Measurements from ENCODE around the gene WNT2B. TPM values are rescaled to one million over a fixed set of nuclear protein-coding genes. Genes with fewer than 3 reads are reported as not detected.

WNT2B gene
- total and polyA plus RNA-seq, 2 donors (not counting 1 experiment from before 2014, with no cell fraction given) = 0.54 to 5.2 TPM

DNA sequence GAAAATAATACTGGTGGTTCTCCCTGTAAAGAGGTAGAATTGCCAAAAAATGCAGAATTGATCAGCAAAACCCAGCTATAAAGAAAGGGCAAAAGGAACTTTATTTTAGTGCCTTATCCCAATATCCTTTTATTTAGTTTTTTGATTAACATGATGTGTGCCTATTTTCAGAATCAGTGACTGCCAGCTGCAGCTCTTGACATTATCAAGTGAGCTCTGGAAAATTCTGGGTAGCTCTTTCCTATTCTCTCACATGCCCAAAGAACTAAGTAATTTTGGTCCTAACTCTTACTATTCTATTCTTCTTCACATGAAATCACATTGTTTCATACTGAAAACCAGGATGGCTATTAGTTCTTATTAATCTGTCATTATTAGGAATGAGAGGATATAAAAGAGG lies 22.1 kb downstream of the WNT2B start:
- Histone ChIP-seq H3K79me2 (ENCODE audit: control insufficient read depth, insufficient read depth, low read length) (no peaks in the 10 kb centered on the region), H3K4me2 (replicated peaks; ENCODE audit: low read depth, low read length, poor library complexity, severe bottlenecking) (no peak overlapping the region), H3K9me3 (ENCODE audit: control extremely low read depth in 1 of 3, control insufficient read depth in 2 of 3, insufficient read depth in 1 of 3, low read length in 2 of 3) (no peaks in the 10 kb centered on the region), H3K4me3 (ENCODE audit: control extremely low read depth in 1 of 5, extremely low read depth in 1 of 5, insufficient read depth in 1 of 5, low read depth in 2 of 5, low read length in 4 of 5) (no peak overlapping the region), H3K27ac (ENCODE audit: low read length in 2 of 2) (no peak overlapping the region), H3K4me1 (ENCODE audit: control insufficient read depth in 2 of 2, insufficient read depth in 2 of 2, low read length in 2 of 2) (no peaks in the 10 kb centered on the region), H3K27me3 (replicated peaks in 1 of 4; ENCODE audit: control extremely low read depth in 1 of 4, control insufficient read depth in 3 of 4, insufficient read depth in 4 of 4, low read length in 3 of 4) (no peaks in the 10 kb centered on the region), H3K36me3 (replicated peaks in 1 of 2; ENCODE audit: control extremely low read depth in 1 of 2, control insufficient read depth in 1 of 2, extremely low read depth in 1 of 2, insufficient read depth in 2 of 2, low read length in 1 of 2) (peaks cover 0 to 4% of the 10 kb centered on the region in 2 experiments), H4K20me1 (ENCODE audit: control insufficient read depth, insufficient read depth, low read length, poor library complexity, severe bottlenecking) (no peaks in the 10 kb centered on the region), H3K9ac (ENCODE audit: low read length) (no peak overlapping the region), H2AFZ (ENCODE audit: insufficient read depth, low read depth, low read length, poor library complexity, severe bottlenecking) (no peak overlapping the region)
- no peaks in the 10 kb centered on the region for H3K4me1 Mint-ChIP-seq
- ATAC-seq (ENCODE audit: low read depth) = no peak
- no peak overlapping the region for H3K27ac Mint-ChIP-seq
- H3K27me3 Mint-ChIP-seq = no peaks in the 10 kb centered on the region
- DNase-seq = no peak
- CTCF ChIA-PET = interaction anchor here (0.8 kb wide), 1 partner anchor 9 kb away, joined by 3 read pairs; no protein-coding TSS in a partner anchor
- no peaks in the 10 kb centered on the region for H3K9me3 Mint-ChIP-seq (ENCODE audit: insufficient read depth)
- intact Hi-C loops (cut with micrococcal nuclease) = no loop called here
- no peak overlapping the region for H3K4me3 Mint-ChIP-seq
- no peak for TF ChIP-seq EZH2 (IDR thresholded peaks at IDR 0.05; ENCODE audit: borderline replicate concordance, insufficient read depth, low read depth, low read length, poor library complexity, severe bottlenecking)
- TF ChIP-seq, protein P1, sequence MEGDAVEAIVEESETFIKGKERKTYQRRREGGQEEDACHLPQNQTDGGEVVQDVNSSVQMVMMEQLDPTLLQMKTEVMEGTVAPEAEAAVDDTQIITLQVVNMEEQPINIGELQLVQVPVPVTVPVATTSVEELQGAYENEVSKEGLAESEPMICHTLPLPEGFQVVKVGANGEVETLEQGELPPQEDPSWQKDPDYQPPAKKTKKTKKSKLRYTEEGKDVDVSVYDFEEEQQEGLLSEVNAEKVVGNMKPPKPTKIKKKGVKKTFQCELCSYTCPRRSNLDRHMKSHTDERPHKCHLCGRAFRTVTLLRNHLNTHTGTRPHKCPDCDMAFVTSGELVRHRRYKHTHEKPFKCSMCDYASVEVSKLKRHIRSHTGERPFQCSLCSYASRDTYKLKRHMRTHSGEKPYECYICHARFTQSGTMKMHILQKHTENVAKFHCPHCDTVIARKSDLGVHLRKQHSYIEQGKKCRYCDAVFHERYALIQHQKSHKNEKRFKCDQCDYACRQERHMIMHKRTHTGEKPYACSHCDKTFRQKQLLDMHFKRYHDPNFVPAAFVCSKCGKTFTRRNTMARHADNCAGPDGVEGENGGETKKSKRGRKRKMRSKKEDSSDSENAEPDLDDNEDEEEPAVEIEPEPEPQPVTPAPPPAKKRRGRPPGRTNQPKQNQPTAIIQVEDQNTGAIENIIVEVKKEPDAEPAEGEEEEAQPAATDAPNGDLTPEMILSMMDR (IDR thresholded peaks at IDR 0.05) = no peak
- POLR2A ChIA-PET = no interaction called here

DNA sequence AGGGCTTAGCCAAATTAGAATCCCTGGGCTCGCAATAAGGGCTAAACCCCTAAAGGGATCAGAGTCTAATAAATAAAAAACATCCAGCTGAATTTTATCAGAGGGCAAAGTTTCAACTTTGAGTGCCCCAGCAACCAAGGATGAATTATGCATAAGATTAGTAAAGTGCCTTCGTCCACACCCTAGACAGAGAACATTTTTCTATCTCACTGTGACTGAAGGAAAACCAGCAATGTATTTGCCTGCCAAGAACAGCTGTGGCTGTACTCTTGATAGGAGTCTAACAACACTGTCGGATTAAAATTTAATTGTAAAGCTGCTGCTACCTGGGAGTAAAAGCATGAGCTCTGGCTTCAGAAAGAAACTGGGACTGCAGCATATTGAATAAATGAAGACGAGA lies 23.3 kb downstream of the WNT2B start:
- Mint-ChIP-seq H3K9me3 (ENCODE audit: insufficient read depth) (no peaks in the 10 kb centered on the region), H3K4me3 (no peak overlapping the region), H3K27me3 (no peaks in the 10 kb centered on the region), H3K4me1 (no peaks in the 10 kb centered on the region), H3K27ac (no peak overlapping the region)
- TF ChIP-seq EZH2 (IDR thresholded peaks at IDR 0.05; ENCODE audit: borderline replicate concordance, insufficient read depth, low read depth, low read length, poor library complexity, severe bottlenecking) = no peak
- TF ChIP-seq, protein P1 (IDR thresholded peaks at IDR 0.05) = no peak
- no peak overlapping the region for H3K27ac ChIP-seq (ENCODE audit: low read length in 2 of 2)
- H2AFZ ChIP-seq (ENCODE audit: insufficient read depth, low read depth, low read length, poor library complexity, severe bottlenecking) = no peak overlapping the region
- WGBS (ENCODE audit: insufficient coverage) = 100% methylated on average over 2 of the region's 4 CpGs
- ATAC-seq (ENCODE audit: low read depth) (no peak), DNase-seq (no peak)
- H4K20me1 ChIP-seq (ENCODE audit: control insufficient read depth, insufficient read depth, low read length, poor library complexity, severe bottlenecking) = no peaks in the 10 kb centered on the region
- no peaks in the 10 kb centered on the region for H3K27me3 ChIP-seq (replicated peaks in 1 of 4; ENCODE audit: control extremely low read depth in 1 of 4, control insufficient read depth in 3 of 4, insufficient read depth in 4 of 4, low read length in 3 of 4)
- H3K4me2 ChIP-seq (replicated peaks; ENCODE audit: low read depth, low read length, poor library complexity, severe bottlenecking) = no peak overlapping the region
- H3K36me3 ChIP-seq (replicated peaks in 1 of 2; ENCODE audit: control extremely low read depth in 1 of 2, control insufficient read depth in 1 of 2, extremely low read depth in 1 of 2, insufficient read depth in 2 of 2, low read length in 1 of 2) = peaks cover 0 to 4% of the 10 kb centered on the region in 2 experiments
- CTCF ChIA-PET = no interaction called here
- no peaks in the 10 kb centered on the region for H3K4me1 ChIP-seq (ENCODE audit: control insufficient read depth in 2 of 2, insufficient read depth in 2 of 2, low read length in 2 of 2)
- POLR2A ChIA-PET = no interaction called here
- intact Hi-C loops (cut with micrococcal nuclease) = no loop called here
- no peaks in the 10 kb centered on the region for H3K9me3 ChIP-seq (ENCODE audit: control extremely low read depth in 1 of 3, control insufficient read depth in 2 of 3, insufficient read depth in 1 of 3, low read length in 2 of 3)
- no peak overlapping the region for H3K4me3 ChIP-seq (ENCODE audit: control extremely low read depth in 1 of 5, extremely low read depth in 1 of 5, insufficient read depth in 1 of 5, low read depth in 2 of 5, low read length in 4 of 5)
- no peak overlapping the region for H3K9ac ChIP-seq (ENCODE audit: low read length)
- H3K79me2 ChIP-seq (ENCODE audit: control insufficient read depth, insufficient read depth, low read length) = no peaks in the 10 kb centered on the region
